MM.1S (cell line): Measurements from ENCODE around the gene ZBTB37.

Experiments used
- CTCF ChIP-seq: fragments of 300-600 bp; sonication (generic); IDR thresholded peaks from 2 replicates; pipeline ENCODE4 v1.5.1; 2016; ENCODE audit warnings: antibody characterized with exemption, low read length, mixed read lengths
- EZH2 ChIP-seq: fragments of 300-600 bp; sonication (generic); optimal IDR thresholded peaks from 2 replicates; pipeline ENCODE3; 2017; ENCODE audit warnings: low read depth, mild to moderate bottlenecking, antibody characterized with exemption, low read length, mixed read lengths
- EZH2phosphoT487 ChIP-seq: fragments of 300-600 bp; sonication (generic); IDR thresholded peaks from 2 replicates; pipeline ENCODE4 v1.6.1; 2018; ENCODE audit warnings: antibody characterized with exemption, low read length

DNA sequence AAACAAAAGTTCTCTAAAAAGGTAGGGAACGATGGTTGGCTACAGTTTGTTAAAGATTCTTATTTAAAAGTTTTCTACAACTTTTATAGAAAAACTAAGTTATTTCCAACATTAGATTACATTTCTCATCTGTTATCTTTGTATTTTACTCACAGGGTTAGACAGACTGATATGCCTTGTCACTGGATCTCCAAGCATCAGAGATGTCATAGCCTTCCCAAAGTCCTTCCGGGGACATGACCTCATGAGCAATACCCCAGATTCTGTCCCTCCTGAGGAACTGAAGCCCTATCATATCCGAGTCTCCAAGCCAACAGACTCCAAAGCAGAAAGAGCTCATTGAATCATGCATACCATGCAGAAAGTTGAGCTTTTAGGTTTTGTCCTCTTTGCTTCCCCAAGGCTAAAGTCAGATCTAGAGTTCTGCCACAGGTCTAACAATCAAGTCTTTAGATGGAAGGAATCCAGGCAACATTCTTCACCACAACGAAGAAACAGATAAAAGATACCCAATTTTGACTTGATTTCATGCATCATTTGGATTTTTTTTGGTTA is 10.7 kb upstream of the ZBTB37 start:
- TF ChIP-seq CTCF (no peak), EZH2 (no peak), EZH2phosphoT487 (no peak)
